Cortex of kidney (tissue), 1 donor: ENCODE measurements around the gene PSG6.
"Not testable (repeated sequence)": the region's sequence is repeated elsewhere in the genome, so short reads cannot be mapped to it uniquely, and the experiment has no call there.

ENCODE experiments used
- DNase-seq: peaks from one replicate; lab custom pipeline; 2025; lab: John Stamatoyannopoulos, UW

PSG6 gene

GRCh38 chr19:42906162-42906561 lies 11.5 kb downstream of the PSG6 start:
- not testable (repeated sequence) for DNase-seq

GRCh38 chr19:42900561-42900960 lies 17.1 kb downstream of the PSG6 start:
- DNase-seq: not testable (repeated sequence)

- DNase-seq: not testable (repeated sequence)
These were observed 18.0 kb downstream of the PSG6 start for GRCh38 chr19:42899674-42900073.

GRCh38 chr19:42899110-42899509 lies 18.6 kb downstream of the PSG6 start:
- not testable (repeated sequence) for DNase-seq

- not testable (repeated sequence) for DNase-seq
These were observed 19.0 kb downstream of the PSG6 start for GRCh38 chr19:42898656-42899055.

- DNase-seq: not testable (repeated sequence)
These were observed 20.0 kb downstream of the PSG6 start for GRCh38 chr19:42897729-42898128.

- DNase-seq: not testable (repeated sequence)
These were observed 27.2 kb downstream of the PSG6 start for GRCh38 chr19:42890446-42890845.

- DNase-seq: not testable (repeated sequence)
These were observed 29.7 kb downstream of the PSG6 start for GRCh38 chr19:42887876-42888445.

- DNase-seq: not testable (repeated sequence)
These were observed 35.0 kb downstream of the PSG6 start for GRCh38 chr19:42882730-42883129.

GRCh38 chr19:42882010-42882409 lies 35.7 kb downstream of the PSG6 start:
- DNase-seq: not testable (repeated sequence)

GRCh38 chr19:42881279-42881678 lies 36.4 kb downstream of the PSG6 start:
- DNase-seq: not testable (repeated sequence)

- not testable (repeated sequence) for DNase-seq
These were observed 37.1 kb downstream of the PSG6 start for GRCh38 chr19:42880621-42881020.

GRCh38 chr19:42879613-42880012 lies 38.1 kb downstream of the PSG6 start, which contains the start of gene PSG1:
TSS of gene PSG1 (minus strand) at chr19:42879713. CDS start at chr19:42879581, 132 bp downstream.
- DNase-seq: no peak

GRCh38 chr19:42876596-42876995 lies 41.1 kb downstream of the PSG6 start:
- DNase-seq: not testable (repeated sequence)

GRCh38 chr19:42875881-42876280 lies 41.8 kb downstream of the PSG6 start:
- DNase-seq: not testable (repeated sequence)

- DNase-seq: not testable (repeated sequence)
These were observed 42.5 kb downstream of the PSG6 start for GRCh38 chr19:42874901-42875813.

- DNase-seq: not testable (repeated sequence)
These were observed 43.6 kb downstream of the PSG6 start for GRCh38 chr19:42874136-42874535.

- no peak for DNase-seq
These were observed 45.1 kb downstream of the PSG6 start for GRCh38 chr19:42872608-42873007.

GRCh38 chr19:42857544-42857867 lies 60.2 kb downstream of the PSG6 start:
- no peak for DNase-seq

GRCh38 chr19:42856866-42857543 lies 60.7 kb downstream of the PSG6 start:
- DNase-seq: not testable (repeated sequence)

- not testable (repeated sequence) for DNase-seq
These were observed 62.9 kb downstream of the PSG6 start for GRCh38 chr19:42854745-42855144.

GRCh38 chr19:42853231-42853630 lies 64.5 kb downstream of the PSG6 start:
- DNase-seq: not testable (repeated sequence)
